Embryonic facial prominence (tissue), 1 donor: ENCODE data around the gene PCAT6.
"Not testable (repeated sequence)": the region's sequence is repeated elsewhere in the genome, so short reads cannot be mapped to it uniquely, and the experiment has no call there.

Experiments
- DNase-seq: peaks from one replicate; pipeline ENCODE4 v3.0.0-alpha.2; 2016; ENCODE audit errors: extremely low spot score

PCAT6 gene

GRCh38 chr1:202810615-202811295 is at the start of gene PCAT6:
PCAT6 (plus strand) TSS chr1:202810954.
- peak; percentile 91 for DNase-seq

GRCh38 chr1:202762019-202762418 is 48.7 kb upstream of the PCAT6 start:
- DNase-seq, result no peak

GRCh38 chr1:202765721-202766120 is 45.0 kb upstream of the PCAT6 start:
- no peak for DNase-seq

- no peak for DNase-seq
These were observed 40.6 kb upstream of the PCAT6 start for GRCh38 chr1:202770135-202770534.

- DNase-seq, result no peak
These were observed 29.6 kb upstream of the PCAT6 start for GRCh38 chr1:202781180-202781579.

GRCh38 chr1:202786804-202787203 is 23.9 kb upstream of the PCAT6 start:
- DNase-seq, result no peak

- DNase-seq, result no peak
These were observed 22.0 kb upstream of the PCAT6 start for GRCh38 chr1:202788800-202789199.

- no peak for DNase-seq
These were observed 19.5 kb upstream of the PCAT6 start for GRCh38 chr1:202791077-202791747.

GRCh38 chr1:202794051-202794740 is 16.6 kb upstream of the PCAT6 start:
- no peak for DNase-seq

GRCh38 chr1:202794931-202795330 is 15.8 kb upstream of the PCAT6 start:
- not testable (repeated sequence) for DNase-seq

GRCh38 chr1:202796670-202797069 is 14.1 kb upstream of the PCAT6 start:
- no peak for DNase-seq

- no peak for DNase-seq
These were observed 12.5 kb upstream of the PCAT6 start for GRCh38 chr1:202798260-202798659.

GRCh38 chr1:202798792-202799331 is 11.9 kb upstream of the PCAT6 start:
- no peak for DNase-seq

- no peak for DNase-seq
These were observed 10.0 kb upstream of the PCAT6 start for GRCh38 chr1:202800742-202801141.

GRCh38 chr1:202801175-202801574 is 9.6 kb upstream of the PCAT6 start:
- DNase-seq, result no peak

GRCh38 chr1:202802034-202802433 is 8.7 kb upstream of the PCAT6 start:
- no peak for DNase-seq

GRCh38 chr1:202802998-202803932 is 7.5 kb upstream of the PCAT6 start:
- no peak for DNase-seq

- DNase-seq, result no peak
These were observed 6.6 kb upstream of the PCAT6 start for GRCh38 chr1:202804126-202804525.

- DNase-seq, result no peak
These were observed 4.6 kb upstream of the PCAT6 start for GRCh38 chr1:202805886-202806844.

GRCh38 chr1:202806845-202807450 is 3.8 kb upstream of the PCAT6 start:
- no peak for DNase-seq
